Measurements from ENCODE around the gene SPEN. TPM values are rescaled to one million over a fixed set of nuclear protein-coding genes. Genes with fewer than 3 reads are reported as not detected.

The SPEN gene
- total RNA-seq, 4 donors from 2014 or later: 18.8 to 104 (median 73.8) TPM

GRCh38 chr1:15858069-15858670, 10.7 kb downstream of the SPEN start:
- Histone ChIP-seq H3K27ac (no peak overlapping the region), H3K36me3 (no peaks in the 10 kb centered on the region), H3K4me3 (no peak overlapping the region), H3K4me1 (peaks cover 2 to 15% of the 10 kb centered on the region in 2 donors), H3K9me3 (no peaks in the 10 kb centered on the region), H3K27me3 (no peaks in the 10 kb centered on the region)
- TF ChIP-seq, protein P1, sequence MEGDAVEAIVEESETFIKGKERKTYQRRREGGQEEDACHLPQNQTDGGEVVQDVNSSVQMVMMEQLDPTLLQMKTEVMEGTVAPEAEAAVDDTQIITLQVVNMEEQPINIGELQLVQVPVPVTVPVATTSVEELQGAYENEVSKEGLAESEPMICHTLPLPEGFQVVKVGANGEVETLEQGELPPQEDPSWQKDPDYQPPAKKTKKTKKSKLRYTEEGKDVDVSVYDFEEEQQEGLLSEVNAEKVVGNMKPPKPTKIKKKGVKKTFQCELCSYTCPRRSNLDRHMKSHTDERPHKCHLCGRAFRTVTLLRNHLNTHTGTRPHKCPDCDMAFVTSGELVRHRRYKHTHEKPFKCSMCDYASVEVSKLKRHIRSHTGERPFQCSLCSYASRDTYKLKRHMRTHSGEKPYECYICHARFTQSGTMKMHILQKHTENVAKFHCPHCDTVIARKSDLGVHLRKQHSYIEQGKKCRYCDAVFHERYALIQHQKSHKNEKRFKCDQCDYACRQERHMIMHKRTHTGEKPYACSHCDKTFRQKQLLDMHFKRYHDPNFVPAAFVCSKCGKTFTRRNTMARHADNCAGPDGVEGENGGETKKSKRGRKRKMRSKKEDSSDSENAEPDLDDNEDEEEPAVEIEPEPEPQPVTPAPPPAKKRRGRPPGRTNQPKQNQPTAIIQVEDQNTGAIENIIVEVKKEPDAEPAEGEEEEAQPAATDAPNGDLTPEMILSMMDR (IDR thresholded peaks at IDR 0.05): no peak
- TF ChIP-seq POLR2A (IDR thresholded peaks at IDR 0.05): no peak
- DNase-seq: no peak
- intact Hi-C loops (cut with DNase I; ENCODE audit: low total_unique reads): no loop called here

- no peak for DNase-seq
- Histone ChIP-seq H3K4me3 (no peak overlapping the region), H3K36me3 (no peaks in the 10 kb centered on the region), H3K4me1 (peaks cover 0 to 9% of the 10 kb centered on the region in 2 donors), H3K9me3 (no peaks in the 10 kb centered on the region), H3K27ac (no peak overlapping the region), H3K27me3 (no peaks in the 10 kb centered on the region)
- TF ChIP-seq, protein P1 (IDR thresholded peaks at IDR 0.05): no peak
- no peak for TF ChIP-seq POLR2A (IDR thresholded peaks at IDR 0.05)
- intact Hi-C loops (cut with DNase I; ENCODE audit: low total_unique reads): no loop called here
Measured at GRCh38 chr1:15858672-15859372, 11.3 kb downstream of the SPEN start.

- no peak for DNase-seq
- TF ChIP-seq POLR2A (IDR thresholded peaks at IDR 0.05): no peak
- TF ChIP-seq, protein P1 (IDR thresholded peaks at IDR 0.05): no peak
- Histone ChIP-seq H3K4me3 (no peak overlapping the region), H3K4me1 (peaks cover 0 to 7% of the 10 kb centered on the region in 2 donors), H3K9me3 (no peaks in the 10 kb centered on the region), H3K36me3 (no peaks in the 10 kb centered on the region), H3K27me3 (no peaks in the 10 kb centered on the region), H3K27ac (no peak overlapping the region)
- intact Hi-C loops (cut with DNase I; ENCODE audit: low total_unique reads): no loop called here
Measured at GRCh38 chr1:15863156-15863901, 15.8 kb downstream of the SPEN start.

- Histone ChIP-seq H3K4me3 (no peak overlapping the region), H3K27ac (no peak overlapping the region), H3K4me1 (peaks cover 0 to 7% of the 10 kb centered on the region in 2 donors), H3K36me3 (no peaks in the 10 kb centered on the region), H3K27me3 (no peaks in the 10 kb centered on the region), H3K9me3 (no peaks in the 10 kb centered on the region)
- TF ChIP-seq, protein P1 (IDR thresholded peaks at IDR 0.05): no peak
- TF ChIP-seq POLR2A (IDR thresholded peaks at IDR 0.05): no peak
- DNase-seq: no peak
- intact Hi-C loops (cut with DNase I; ENCODE audit: low total_unique reads): no loop called here
Measured at GRCh38 chr1:15866721-15867201, 19.3 kb downstream of the SPEN start.

DNA sequence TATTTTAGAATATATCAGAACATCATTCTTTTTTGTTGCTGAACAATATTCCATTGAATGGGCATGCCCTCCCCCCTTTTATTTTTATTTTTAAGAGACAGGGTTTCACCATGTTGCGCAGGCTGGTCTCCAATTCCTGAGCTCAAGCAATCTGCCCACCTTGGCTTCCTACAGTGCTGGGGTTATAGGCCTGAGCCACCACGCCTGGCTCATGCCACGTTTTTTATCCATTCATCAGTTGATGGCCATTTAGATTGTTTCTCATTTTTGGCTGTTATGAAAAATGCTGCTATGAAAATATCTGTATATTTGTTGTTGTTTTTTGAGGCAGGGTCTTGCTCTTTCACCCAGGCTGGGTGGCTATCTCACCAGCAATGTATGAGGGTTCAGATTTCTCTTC, 19.8 kb downstream of the SPEN start:
- no peaks in the 10 kb centered on the region for H3K27me3 ChIP-seq
- intact Hi-C loops (cut with DNase I; ENCODE audit: low total_unique reads): no loop called here
- H3K4me1 ChIP-seq: peaks cover 0 to 3% of the 10 kb centered on the region in 2 donors

More for the DNA sequence above, 19.8 kb downstream of the SPEN start:
- Histone ChIP-seq H3K36me3 (no peaks in the 10 kb centered on the region), H3K27ac (no peak overlapping the region), H3K9me3 (no peaks in the 10 kb centered on the region), H3K4me3 (no peak overlapping the region)
- DNase-seq: no peak
- TF ChIP-seq POLR2A (IDR thresholded peaks at IDR 0.05): no peak
- TF ChIP-seq, protein P1 (IDR thresholded peaks at IDR 0.05): no peak

Measured in uterus (tissue), 4 donors.